ENCODE results near the gene CMTM8. TPM values are rescaled to one million over a fixed set of nuclear protein-coding genes. Genes with fewer than 3 reads are reported as not detected.
A peak's percentile ranks its signal among the peaks of the same experiment; 100 is the strongest.
"Not testable (repeated sequence)": the region's sequence is repeated elsewhere in the genome, so short reads cannot be mapped to it uniquely, and the experiment has no call there.

Gene CMTM8, protein sequence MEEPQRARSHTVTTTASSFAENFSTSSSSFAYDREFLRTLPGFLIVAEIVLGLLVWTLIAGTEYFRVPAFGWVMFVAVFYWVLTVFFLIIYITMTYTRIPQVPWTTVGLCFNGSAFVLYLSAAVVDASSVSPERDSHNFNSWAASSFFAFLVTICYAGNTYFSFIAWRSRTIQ
- total RNA-seq, result 1 to 10 TPM in 1 of 2 donors, under 1 TPM in 1; 0.89 to 1.0 TPM
- 1 to 10 TPM; 4.5 to 4.6 TPM for polyA plus RNA-seq (ENCODE audit: insufficient read length in 2 of 2)
- long read RNA-seq, donor 1, transcript CMTM8-201 (4 exons, 1,174 nt), result major isoform, 5 of 5 reads
- long read RNA-seq, donor 1, partial matches to known transcripts, result 0 of 5 reads
- long read RNA-seq, donor 1, other reads (novel, unspliced or antisense), result 0 of 5 reads
- long read RNA-seq, donor 2, partial matches to known transcripts, result 0 of 3 reads
- long read RNA-seq, donor 2, other reads (novel, unspliced or antisense), result 0 of 3 reads
- long read RNA-seq, donor 3, partial matches to known transcripts, result 0 of 2 reads
- long read RNA-seq, donor 3, other reads (novel, unspliced or antisense), result 0 of 2 reads
- long read RNA-seq, donor 4, transcript CMTM8-201 (4 exons, 1,174 nt), result major isoform, 17 of 29 reads
- long read RNA-seq, donor 4, partial matches to known transcripts, result 10 of 29 reads
- long read RNA-seq, donor 4, other reads (novel, unspliced or antisense), result 0 of 29 reads

DNA sequence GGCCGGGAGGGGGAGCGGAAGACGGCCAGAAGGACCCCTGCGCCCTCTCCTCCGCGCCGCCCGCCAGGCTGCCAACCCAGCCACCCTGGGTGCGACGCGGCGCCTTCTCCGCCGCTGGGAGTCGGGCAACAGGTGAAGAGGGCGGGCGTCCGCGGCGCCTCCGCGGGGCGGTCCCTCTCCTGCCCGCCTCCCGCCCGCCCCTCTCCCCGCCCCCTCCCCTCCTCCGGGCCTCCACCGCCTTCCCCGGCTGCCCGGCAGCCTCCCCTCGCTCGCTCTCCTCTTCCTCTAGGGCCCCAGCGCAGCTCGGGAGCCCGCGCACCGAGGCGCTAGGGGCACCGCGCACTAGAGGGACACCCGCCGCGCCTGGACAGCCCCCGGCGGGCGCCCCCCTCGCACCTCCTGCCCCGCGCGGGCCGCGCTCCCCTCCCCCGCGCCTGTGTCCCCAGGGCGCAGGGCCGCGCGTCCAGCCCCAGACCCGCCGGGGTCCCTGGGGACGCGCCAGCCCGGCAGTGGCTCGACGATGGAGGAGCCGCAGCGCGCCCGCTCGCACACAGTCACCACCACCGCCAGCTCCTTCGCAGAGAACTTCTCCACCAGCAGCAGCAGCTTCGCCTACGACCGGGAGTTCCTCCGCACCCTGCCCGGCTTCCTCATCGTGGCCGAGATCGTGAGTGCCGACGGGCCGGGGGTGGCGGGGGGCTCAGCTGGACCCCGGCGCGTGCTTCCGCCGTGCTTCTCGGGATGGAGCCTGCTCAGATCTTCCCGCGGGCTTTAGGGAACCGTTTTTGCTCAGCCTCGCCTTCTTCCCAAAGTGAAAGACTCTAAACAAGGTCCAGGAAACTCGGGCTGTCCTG, at the start of gene CMTM8:
CMTM8 (plus strand) TSS at position 228 of the 854 bp plus-strand sequence; CDS start at position 521, 293 bp downstream.
- no peak within 1 kb of the TSS for H3K27ac ChIP-seq (ENCODE audit: low read depth, low read length)

DNA sequence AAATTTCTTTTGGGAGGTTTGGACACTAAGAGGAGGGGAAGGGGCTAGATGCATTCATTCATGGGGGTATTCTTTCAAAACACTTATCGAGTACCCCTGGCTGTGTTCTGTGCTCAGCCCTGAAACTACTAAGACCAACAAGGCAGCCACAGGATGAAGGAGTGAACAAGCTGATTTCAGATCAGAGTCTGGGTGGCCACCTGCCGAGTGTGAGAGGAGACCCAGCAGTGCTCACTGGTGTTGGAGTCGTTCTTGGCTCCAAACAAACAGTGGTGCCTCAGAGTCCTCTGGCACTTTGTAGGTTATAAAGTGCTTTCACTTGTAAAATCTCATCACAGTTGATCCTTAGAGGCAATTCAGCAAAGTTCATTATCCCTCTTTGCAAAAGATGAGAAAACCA, 48.8 kb upstream of the CMTM8 start:
- DNase-seq (ENCODE audit: low read depth in 4 of 6, low spot score in 6 of 6), result peak in 1 of 6 donors; percentile 37
- no peaks in the 10 kb centered on the region for H3K9me3 ChIP-seq (ENCODE audit: control insufficient read depth, insufficient read depth, low read length)
- H3K4me3 ChIP-seq (ENCODE audit: low read depth, low read length), result no peak overlapping the region
- 49% methylated on average over 3 of the region's 3 CpGs for WGBS (ENCODE audit: insufficient coverage)
- H3K27me3 ChIP-seq (ENCODE audit: control insufficient read depth, insufficient read depth, low read length), result no peaks in the 10 kb centered on the region
- H3K36me3 ChIP-seq (ENCODE audit: control insufficient read depth, insufficient read depth, low read length), result no peaks in the 10 kb centered on the region
- no peaks in the 10 kb centered on the region for H3K4me1 ChIP-seq (ENCODE audit: control insufficient read depth, insufficient read depth, low read length)
- no peak overlapping the region for H3K27ac ChIP-seq (ENCODE audit: low read depth, low read length)

More for the DNA sequence above, at the start of gene CMTM8:
- peak within 1 kb of the TSS; percentile 53 for H3K4me3 ChIP-seq (ENCODE audit: low read depth, low read length)
- DNase-seq (ENCODE audit: low read depth in 4 of 6, low spot score in 6 of 6), result peak in 2 of 6 donors; percentile 67 to 68
- H3K36me3 ChIP-seq (ENCODE audit: control insufficient read depth, insufficient read depth, low read length), result no peaks in the 10 kb centered on the region
- under 1% methylated on average over 87 of the region's 96 CpGs for WGBS (ENCODE audit: insufficient coverage)
- H3K9me3 ChIP-seq (ENCODE audit: control insufficient read depth, insufficient read depth, low read length), result peaks cover 1% of the 10 kb centered on the region
- H3K4me1 ChIP-seq (ENCODE audit: control insufficient read depth, insufficient read depth, low read length), result peaks cover 11% of the 10 kb centered on the region
- peaks cover 20% of the 10 kb centered on the region for H3K27me3 ChIP-seq (ENCODE audit: control insufficient read depth, insufficient read depth, low read length)

DNA sequence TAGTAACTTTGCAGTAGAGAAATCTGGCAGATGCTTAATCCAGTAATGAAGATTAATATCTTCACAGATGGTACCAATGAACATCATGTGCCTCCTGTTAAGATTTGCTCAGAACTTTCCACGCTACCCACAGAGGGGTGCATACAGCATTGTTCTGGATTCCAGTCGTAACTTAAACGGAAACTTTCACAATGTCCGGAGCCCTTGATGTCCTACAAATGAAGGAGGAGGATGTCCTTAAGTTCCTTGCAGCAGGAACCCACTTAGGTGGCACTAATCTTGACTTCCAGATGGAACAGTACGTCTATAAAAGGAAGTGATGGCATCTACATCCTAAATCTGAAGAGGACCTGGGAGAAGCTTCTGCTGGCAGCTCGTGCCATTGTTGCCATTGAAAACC, 47.9 kb upstream of the CMTM8 start:
- 91% methylated on average over 5 of the region's 6 CpGs for WGBS (ENCODE audit: insufficient coverage)
- DNase-seq (ENCODE audit: low read depth in 4 of 6, low spot score in 6 of 6); H3K4me3 ChIP-seq (ENCODE audit: low read depth, low read length); H3K27ac ChIP-seq (ENCODE audit: low read depth, low read length); H3K36me3 ChIP-seq (ENCODE audit: control insufficient read depth, insufficient read depth, low read length); H3K27me3 ChIP-seq (ENCODE audit: control insufficient read depth, insufficient read depth, low read length); H3K9me3 ChIP-seq (ENCODE audit: control insufficient read depth, insufficient read depth, low read length); H3K4me1 ChIP-seq (ENCODE audit: control insufficient read depth, insufficient read depth, low read length): not testable (repeated sequence)

DNA sequence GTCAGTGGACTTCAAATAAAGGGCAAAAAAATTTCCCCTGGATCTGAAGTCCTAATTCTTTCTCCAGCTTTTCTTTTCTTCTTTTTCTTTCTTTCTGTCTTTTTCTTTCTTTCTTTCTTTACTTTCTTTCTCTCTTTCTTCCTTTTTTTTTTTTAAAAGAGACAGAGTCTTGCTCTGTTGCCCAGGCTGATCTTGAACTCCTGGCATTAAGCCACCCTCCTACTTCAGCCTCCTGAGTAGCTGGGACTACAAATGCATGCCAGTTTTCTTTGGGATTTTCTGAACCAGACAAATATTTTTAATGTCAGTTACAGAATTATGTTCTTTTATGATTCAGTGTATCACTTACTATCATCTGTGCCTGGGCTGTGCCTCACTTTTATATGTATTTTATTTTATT, 45.4 kb upstream of the CMTM8 start:
- H3K36me3 ChIP-seq (ENCODE audit: control insufficient read depth, insufficient read depth, low read length), result no peaks in the 10 kb centered on the region
- H3K27ac ChIP-seq (ENCODE audit: low read depth, low read length), result no peak overlapping the region

DNA sequence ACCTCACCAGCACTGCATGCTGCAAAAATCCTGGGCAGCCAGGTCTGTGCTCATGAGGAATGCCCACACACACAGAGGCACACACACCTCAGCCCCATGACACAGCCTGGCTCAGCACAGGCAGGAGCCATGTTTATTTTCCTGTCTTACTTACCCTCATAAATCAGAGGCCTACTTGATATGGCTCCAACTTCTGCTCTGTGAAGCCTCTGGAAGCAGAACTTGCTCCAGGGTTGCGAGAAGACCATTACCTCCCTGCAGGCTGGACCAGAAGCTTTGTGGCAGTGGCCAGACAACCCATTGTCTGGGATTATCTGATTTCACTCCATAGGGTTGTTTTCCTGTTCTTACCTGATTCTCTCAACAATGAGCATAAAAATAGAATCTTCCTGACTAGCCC, 43.8 kb upstream of the CMTM8 start:
- WGBS (ENCODE audit: insufficient coverage), result 82% methylated on average over 1 of the region's 1 CpG
- no peak overlapping the region for H3K27ac ChIP-seq (ENCODE audit: low read depth, low read length)

More for the DNA sequence above, 45.4 kb upstream of the CMTM8 start:
- DNase-seq (ENCODE audit: low read depth in 4 of 6, low spot score in 6 of 6), result no peak
- H3K4me1 ChIP-seq (ENCODE audit: control insufficient read depth, insufficient read depth, low read length), result no peaks in the 10 kb centered on the region
- H3K9me3 ChIP-seq (ENCODE audit: control insufficient read depth, insufficient read depth, low read length), result no peaks in the 10 kb centered on the region
- no peak overlapping the region for H3K4me3 ChIP-seq (ENCODE audit: low read depth, low read length)
- H3K27me3 ChIP-seq (ENCODE audit: control insufficient read depth, insufficient read depth, low read length), result no peaks in the 10 kb centered on the region

DNA sequence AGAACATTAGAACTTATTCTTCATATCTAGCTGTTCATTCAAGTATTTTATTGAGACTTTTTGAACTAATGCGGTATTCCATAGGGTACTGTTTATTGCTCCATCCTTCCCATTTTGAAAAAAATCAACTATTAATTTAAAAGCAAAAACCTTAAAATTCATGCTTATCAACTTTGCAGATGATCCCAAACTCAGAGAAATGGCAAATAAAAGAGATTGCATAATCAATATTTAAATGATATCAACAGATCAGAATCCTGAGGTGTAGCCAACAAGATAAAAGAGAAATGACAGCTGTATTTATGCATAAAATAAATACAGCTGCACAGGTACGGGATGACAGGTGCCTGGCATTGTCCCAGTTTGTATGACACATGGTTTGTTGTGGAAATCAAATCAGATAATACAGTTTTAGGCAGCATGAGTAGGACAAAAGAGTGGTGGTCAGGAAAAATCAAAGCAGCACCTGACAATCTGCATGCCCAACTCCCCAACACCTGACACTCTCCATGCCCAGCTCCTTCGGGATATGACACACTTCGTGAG, 42.4 kb upstream of the CMTM8 start:
- 100% methylated on average over 3 of the region's 4 CpGs for WGBS (ENCODE audit: insufficient coverage)
- H3K9me3 ChIP-seq (ENCODE audit: control insufficient read depth, insufficient read depth, low read length), result no peaks in the 10 kb centered on the region
- peaks cover 3% of the 10 kb centered on the region for H3K4me1 ChIP-seq (ENCODE audit: control insufficient read depth, insufficient read depth, low read length)
- no peaks in the 10 kb centered on the region for H3K27me3 ChIP-seq (ENCODE audit: control insufficient read depth, insufficient read depth, low read length)
- H3K36me3 ChIP-seq (ENCODE audit: control insufficient read depth, insufficient read depth, low read length), result no peaks in the 10 kb centered on the region
- no peak for DNase-seq (ENCODE audit: low read depth in 4 of 6, low spot score in 6 of 6)
- no peak overlapping the region for H3K27ac ChIP-seq (ENCODE audit: low read depth, low read length)
- H3K4me3 ChIP-seq (ENCODE audit: low read depth, low read length), result no peak overlapping the region

More for the DNA sequence above, 43.8 kb upstream of the CMTM8 start:
- Histone ChIP-seq H3K4me1 (ENCODE audit: control insufficient read depth, insufficient read depth, low read length) (no peaks in the 10 kb centered on the region), H3K27me3 (ENCODE audit: control insufficient read depth, insufficient read depth, low read length) (no peaks in the 10 kb centered on the region), H3K9me3 (ENCODE audit: control insufficient read depth, insufficient read depth, low read length) (no peaks in the 10 kb centered on the region), H3K4me3 (ENCODE audit: low read depth, low read length) (no peak overlapping the region), H3K36me3 (ENCODE audit: control insufficient read depth, insufficient read depth, low read length) (no peaks in the 10 kb centered on the region)
- no peak for DNase-seq (ENCODE audit: low read depth in 4 of 6, low spot score in 6 of 6)

DNA sequence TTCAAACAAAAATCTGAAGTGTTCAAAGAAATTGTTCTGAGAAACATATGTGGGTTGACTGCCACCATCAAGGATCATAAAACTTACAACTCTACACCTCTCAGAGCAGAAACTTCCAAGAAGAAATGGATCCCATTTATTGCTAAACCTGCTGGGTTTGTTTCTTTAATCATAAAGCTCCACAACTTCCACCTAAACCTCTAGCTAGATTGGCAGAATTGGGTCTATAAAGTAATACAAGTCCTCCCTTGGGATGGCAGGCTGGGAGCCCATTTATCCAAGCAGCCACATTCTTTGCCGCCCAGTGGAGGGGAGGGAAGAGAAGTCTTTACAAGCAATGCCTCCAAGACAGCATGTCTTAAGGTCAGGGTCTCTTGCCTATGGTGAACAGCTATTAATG, 40.5 kb upstream of the CMTM8 start:
- Histone ChIP-seq H3K4me3 (ENCODE audit: low read depth, low read length) (no peak overlapping the region), H3K27ac (ENCODE audit: low read depth, low read length) (no peak overlapping the region), H3K4me1 (ENCODE audit: control insufficient read depth, insufficient read depth, low read length) (peaks cover 3% of the 10 kb centered on the region), H3K27me3 (ENCODE audit: control insufficient read depth, insufficient read depth, low read length) (no peaks in the 10 kb centered on the region), H3K36me3 (ENCODE audit: control insufficient read depth, insufficient read depth, low read length) (no peaks in the 10 kb centered on the region), H3K9me3 (ENCODE audit: control insufficient read depth, insufficient read depth, low read length) (no peaks in the 10 kb centered on the region)
- WGBS (ENCODE audit: insufficient coverage), result no CpG with 5 or more reads among the region's 1 CpG
- DNase-seq (ENCODE audit: low read depth in 4 of 6, low spot score in 6 of 6), result no peak

DNA sequence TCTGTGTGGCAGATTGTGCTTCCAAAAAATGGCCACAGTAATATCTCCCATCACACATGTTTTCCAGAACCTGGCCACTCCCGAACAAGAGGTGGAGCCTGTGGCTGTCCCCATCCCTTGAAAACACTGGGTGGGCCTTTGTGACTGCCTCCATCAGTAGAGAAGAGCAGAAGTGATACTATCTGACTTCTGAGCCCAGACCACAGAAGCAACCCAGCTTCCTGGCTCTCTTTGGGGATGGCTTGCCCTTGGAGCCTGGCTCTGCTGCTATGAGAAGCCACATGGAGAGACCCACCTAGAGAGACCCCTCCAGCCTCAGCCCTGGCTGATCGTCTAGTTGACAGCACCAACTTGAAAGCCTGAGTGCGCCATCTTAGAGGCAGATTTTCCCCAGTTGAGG, 39.8 kb upstream of the CMTM8 start:
- H3K36me3 ChIP-seq (ENCODE audit: control insufficient read depth, insufficient read depth, low read length), result no peaks in the 10 kb centered on the region
- no peak for DNase-seq (ENCODE audit: low read depth in 4 of 6, low spot score in 6 of 6)
- H3K9me3 ChIP-seq (ENCODE audit: control insufficient read depth, insufficient read depth, low read length), result no peaks in the 10 kb centered on the region
- WGBS (ENCODE audit: insufficient coverage), result 90% methylated on average over 3 of the region's 3 CpGs
- H3K4me1 ChIP-seq (ENCODE audit: control insufficient read depth, insufficient read depth, low read length), result peaks cover 3% of the 10 kb centered on the region
- no peak overlapping the region for H3K4me3 ChIP-seq (ENCODE audit: low read depth, low read length)
- no peak overlapping the region for H3K27ac ChIP-seq (ENCODE audit: low read depth, low read length)
- no peaks in the 10 kb centered on the region for H3K27me3 ChIP-seq (ENCODE audit: control insufficient read depth, insufficient read depth, low read length)

DNA sequence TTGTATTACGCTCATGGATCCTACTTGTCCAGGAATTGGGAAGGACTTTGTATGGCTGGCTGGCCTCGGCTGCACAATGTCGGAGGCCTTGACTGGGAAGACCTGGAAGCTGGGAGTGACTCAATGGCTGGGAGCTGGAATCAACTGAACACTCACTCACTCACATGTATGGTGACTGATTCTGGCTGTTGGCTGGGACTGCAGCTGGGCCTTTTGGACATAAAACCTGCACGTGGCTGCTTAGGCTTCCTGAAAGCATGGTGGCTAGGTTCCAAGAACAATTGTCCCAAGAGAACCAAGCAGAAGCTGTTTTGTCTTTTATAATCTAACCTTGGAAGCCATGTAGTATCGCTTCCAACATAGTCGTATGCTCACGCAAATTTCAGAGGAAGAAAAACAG, 38.0 kb upstream of the CMTM8 start:
- Histone ChIP-seq H3K36me3 (ENCODE audit: control insufficient read depth, insufficient read depth, low read length) (no peaks in the 10 kb centered on the region), H3K27me3 (ENCODE audit: control insufficient read depth, insufficient read depth, low read length) (no peaks in the 10 kb centered on the region), H3K4me1 (ENCODE audit: control insufficient read depth, insufficient read depth, low read length) (peaks cover 3% of the 10 kb centered on the region), H3K9me3 (ENCODE audit: control insufficient read depth, insufficient read depth, low read length) (no peaks in the 10 kb centered on the region), H3K27ac (ENCODE audit: low read depth, low read length) (no peak overlapping the region), H3K4me3 (ENCODE audit: low read depth, low read length) (no peak overlapping the region)
- peak in 2 of 6 donors; percentile 33 to 44 for DNase-seq (ENCODE audit: low read depth in 4 of 6, low spot score in 6 of 6)
- WGBS (ENCODE audit: insufficient coverage), result 67% methylated on average over 4 of the region's 7 CpGs

Data from spinal cord (tissue), 10 donors.